ENCODE results near the gene OPTC.

- no peak for TF ChIP-seq CTCF (IDR thresholded peaks at IDR 0.05 in 8 of 11, conservative IDR thresholded peaks at IDR 0.05 in 3 of 11)
- TF ChIP-seq POLR2AphosphoS5 (IDR thresholded peaks at IDR 0.05), result no peak
Measured at GRCh38 chr1:203503836-203504235, 9.9 kb downstream of the OPTC start.
